GM12878 (cell line): Measurements from ENCODE around the gene ELFN2. TPM values are rescaled to one million over a fixed set of nuclear protein-coding genes. Genes with fewer than 3 reads are reported as not detected.

Source experiments
- ATAC-seq: fragments of 200-7000 bp; cut with Tn5 transposase; 3 replicates; pipeline ENCODE4 v1.9.1; 2020; ENCODE audit warnings: mild to moderate bottlenecking, moderate library complexity
- BruUV-seq: library from RNA; stranded (reverse); fragments of 400-500 nt; replicated peaks from 2 replicates; lab custom pipeline; 2021; lab: Mats Ljungman, UMichigan
- CTCF ChIA-PET: fragments of 300-600 bp; sonication (Branson Sonifier 250); formaldehyde crosslinking; extraction: SDS; loops from one replicate; lab custom pipeline; 2021; ENCODE audit warnings: inconsistent platforms; lab: Yijun Ruan, JAX
- POLR2A ChIA-PET: fragments of 350-600 bp; formaldehyde crosslinking; extraction: SDS; loops from one replicate; lab custom pipeline; 2021; ENCODE audit warnings: inconsistent platforms; lab: Charles Lee
- RAD21 ChIA-PET: fragments of 300-600 bp; sonication (Branson Sonifier 250); formaldehyde crosslinking; loops from one replicate; lab custom pipeline; 2023; ENCODE audit warnings: antibody characterized with exemption; ENCODE audit not compliant: unreplicated experiment; lab: Charles Lee
- SMC1A ChIA-PET: fragments of 300-600 bp; sonication (Branson Sonifier 250); formaldehyde crosslinking; loops from one replicate; lab custom pipeline; 2023; ENCODE audit not compliant: unreplicated experiment, uncharacterized antibody; lab: Charles Lee
- DNase-seq: peaks from one replicate; pipeline ENCODE4 v3.0.0-alpha.2; 2011; ENCODE audit warnings: low read depth, low spot score
- FAIRE-seq: peaks from 3 replicates; lab custom pipeline; 2011; peaks lifted over from hg19 to GRCh38; lab: Jason Lieb, UNC
- H2AFZ ChIP-seq: 2 replicates; pipeline ENCODE4 v1.6.0; 2011; ENCODE audit warnings: low read depth, low read length, control low read depth; ENCODE audit not compliant: control insufficient read depth
- H3K27ac ChIP-seq: 2 replicates; pipeline ENCODE4 v1.5.1; 2011; ENCODE audit warnings: control low read depth; ENCODE audit not compliant: control insufficient read depth, insufficient read depth
- H3K27me3 ChIP-seq, 2 experiments: replicated peaks in 1 of 2; 2 replicates each; pipeline versions ENCODE4 v1.6.0 to v1.6.1; 2011; ENCODE audit warnings: low read length in 1 of 2; ENCODE audit not compliant: control insufficient read depth in 2 of 2, insufficient read depth in 2 of 2
- H3K36me3 ChIP-seq, 2 experiments: 2 replicates each; pipeline ENCODE4 v1.5.1; 2011; ENCODE audit warnings: low read length in 1 of 2; ENCODE audit not compliant: control insufficient read depth in 2 of 2, insufficient read depth in 2 of 2
- H3K4me1 ChIP-seq: 2 replicates; pipeline ENCODE4 v1.6.1; 2011; ENCODE audit warnings: mild to moderate bottlenecking, low read length, moderate library complexity, mixed read lengths; ENCODE audit not compliant: control insufficient read depth, insufficient read depth
- H3K4me2 ChIP-seq: 2 replicates; pipeline ENCODE4 v1.6.0; 2011; ENCODE audit warnings: control low read depth; ENCODE audit not compliant: control insufficient read depth, insufficient read depth
- H3K4me3 ChIP-seq: fragments of 200-600 bp; sonication (generic); 2 replicates; pipeline ENCODE4 v1.5.1; 2016
- H3K79me2 ChIP-seq: 2 replicates; pipeline ENCODE4 v1.6.0; 2011; ENCODE audit warnings: low read length; ENCODE audit not compliant: control insufficient read depth, insufficient read depth
- H3K9ac ChIP-seq: 2 replicates; pipeline ENCODE4 v1.8.0; 2011; ENCODE audit warnings: low read length, control low read depth, mixed read lengths; ENCODE audit not compliant: control insufficient read depth, insufficient read depth
- H3K9me3 ChIP-seq: replicated peaks from 3 replicates; pipeline ENCODE4 v1.5.1; 2011; ENCODE audit warnings: mild to moderate bottlenecking, low read length; ENCODE audit not compliant: control insufficient read depth, insufficient read depth
- H4K20me1 ChIP-seq: 2 replicates; pipeline ENCODE4 v1.6.0; 2011; ENCODE audit not compliant: control insufficient read depth, insufficient read depth
- ATF7 ChIP-seq: fragments of 450-650 bp; IDR thresholded peaks from 2 replicates; pipeline ENCODE4 v1.6.1; 2016; ENCODE audit warnings: low read depth, mild to moderate bottlenecking
- CBX5 ChIP-seq: sonication (generic); IDR thresholded peaks from 2 replicates; pipeline ENCODE4 v1.6.1; 2016; ENCODE audit warnings: low read depth, moderate library complexity, mild to moderate bottlenecking, inconsistent platforms
- CHD1 ChIP-seq: IDR thresholded peaks from 2 replicates; pipeline ENCODE4 v1.6.1; 2012; ENCODE audit warnings: low read depth, low read length, improper control_type of control experiment
- EGR1 ChIP-seq, 2 experiments: IDR thresholded peaks; 1 replicate in 1 of 2; 2 replicates in 1 of 2; pipeline ENCODE4 v1.6.1; 2011 to 2012; ENCODE audit warnings: low read depth in 2 of 2, low read length in 2 of 2, borderline replicate concordance in 1 of 2, mild to moderate bottlenecking in 1 of 2, moderate library complexity in 1 of 2
- EP300 ChIP-seq, 2 experiments: fragments of 150-350 bp in 1 of 2; IDR thresholded peaks; 2 replicates each; pipeline ENCODE4 v1.6.1; 2011 to 2012; ENCODE audit warnings: low read depth in 2 of 2, low read length in 2 of 2, borderline replicate concordance in 1 of 2, improper control_type of control experiment in 1 of 2, inconsistent platforms in 1 of 2; ENCODE audit not compliant: control insufficient read depth in 1 of 2
- IKZF1 ChIP-seq: fragments of 450-650 bp; conservative IDR thresholded peaks from 2 replicates; pipeline ENCODE4 v1.6.1; 2017; ENCODE audit warnings: antibody characterized with exemption, mild to moderate bottlenecking
- IKZF2 ChIP-seq, 2 experiments: fragments of 450-650 bp; IDR thresholded peaks; 2 replicates each; pipeline ENCODE4 v1.6.1; 2017; ENCODE audit warnings: mild to moderate bottlenecking in 2 of 2, moderate library complexity in 2 of 2
- MEF2B ChIP-seq: fragments of 450-650 bp; IDR thresholded peaks from 2 replicates; pipeline ENCODE4 v1.6.1; 2018; ENCODE audit warnings: mild to moderate bottlenecking, moderate library complexity; ENCODE audit not compliant: partially characterized antibody, poor library complexity, severe bottlenecking
- NR2C1 ChIP-seq: fragments of 450-650 bp; IDR thresholded peaks from 2 replicates; pipeline ENCODE4 v1.6.1; 2017; ENCODE audit warnings: antibody characterized with exemption, mild to moderate bottlenecking, moderate library complexity
- PML ChIP-seq: IDR thresholded peaks from 2 replicates; pipeline ENCODE4 v1.6.1; 2012; ENCODE audit warnings: low read length, inconsistent platforms
- POU2F2 ChIP-seq: IDR thresholded peaks from 3 replicates; pipeline ENCODE4 v1.6.1; 2011; ENCODE audit warnings: low read depth, mild to moderate bottlenecking, low read length, borderline replicate concordance
- RAD21 ChIP-seq: IDR thresholded peaks from 2 replicates; pipeline ENCODE4 v1.6.1; 2011; ENCODE audit warnings: mild to moderate bottlenecking, low read depth, low read length, moderate library complexity; ENCODE audit not compliant: insufficient read depth
- SIX5 ChIP-seq: IDR thresholded peaks from 2 replicates; pipeline ENCODE4 v1.6.1; 2011; ENCODE audit warnings: mild to moderate bottlenecking, low read depth, low read length, moderate library complexity; ENCODE audit not compliant: severe bottlenecking
- SMAD1 ChIP-seq: fragments of 450-650 bp; IDR thresholded peaks from 2 replicates; pipeline ENCODE4 v1.6.1; 2018; ENCODE audit warnings: mild to moderate bottlenecking, low read depth; ENCODE audit not compliant: partially characterized antibody
- SP1 ChIP-seq: IDR thresholded peaks from one replicate; pipeline ENCODE4 v1.6.1; 2011; ENCODE audit warnings: low read depth, low read length
- SUPT20H ChIP-seq: IDR thresholded peaks from 2 replicates; pipeline ENCODE4 v1.6.1; 2011; ENCODE audit warnings: low read depth, mild to moderate bottlenecking, low read length, moderate library complexity, borderline replicate concordance; ENCODE audit not compliant: control insufficient read depth
- TAF1 ChIP-seq: IDR thresholded peaks from 2 replicates; pipeline ENCODE4 v1.6.1; 2011; ENCODE audit warnings: mild to moderate bottlenecking, low read depth, low read length, borderline replicate concordance
- WRNIP1 ChIP-seq: IDR thresholded peaks from 2 replicates; pipeline ENCODE4 v1.6.1; 2011; ENCODE audit warnings: low read depth, low read length, improper control_type of control experiment, borderline replicate concordance
- ZNF274 ChIP-seq: IDR thresholded peaks from one replicate; pipeline ENCODE4 v1.8.0; 2011; ENCODE audit not compliant: insufficient read length, insufficient read depth
- ZZZ3 ChIP-seq: IDR thresholded peaks from 2 replicates; pipeline ENCODE4 v1.6.1; 2011; ENCODE audit warnings: low read depth; ENCODE audit not compliant: control insufficient read depth, insufficient read length
- WGBS: methylation state at CpG from one replicate; pipeline ENCODE4 v1.1.6; 2016; ENCODE audit warnings: low lambda C conversion rate; ENCODE audit not compliant: insufficient replicate concordance, insufficient coverage; ENCODE audit errors: missing lambda C conversion rate; 5-methylcytosine and 5-hydroxymethylcytosine counted together
- in situ Hi-C: fragments of 300-500 bp; cut with MboI; formaldehyde crosslinking; loops from 9 replicates; pipeline ENCODE4 v1.14.3; 2018; ENCODE audit warnings: mixed read lengths
- intact Hi-C: fragments of 100-400 bp; cut with micrococcal nuclease; formaldehyde crosslinking; loops from one replicate; pipeline ENCODE4 v1.14.2; 2022; ENCODE audit not compliant: unreplicated experiment
- polyA plus RNA-seq, 11 experiments: library from polyadenylated mRNA; depleted of rRNA in 4 of 11; unstranded in 6 of 11; stranded (reverse) in 5 of 11; fragments of >200 nt; fragmentation: Nextera tagmentation in 4 of 11; fragmentation: Illumina TruSeq in 1 of 11; extraction: Ambion mirVana in 4 of 11; extraction: Trizol in 1 of 11; gene quantifications; 1 replicate in 1 of 11; 2 replicates in 10 of 11; pipeline versions ENCODE4 v1.2.1 to v1.2.3, GENCODE V29; 2011 to 2016; ENCODE audit warnings: inconsistent platforms in 2 of 11, missing spikeins in 2 of 11, low read depth in 1 of 11
- total RNA-seq, 4 experiments: library from RNA; depleted of rRNA in 3 of 4; stranded (reverse); fragments of >200 nt in 3 of 4; fragmentation: Illumina TruSeq in 1 of 4; extraction: Trizol in 1 of 4; gene quantifications; 2 replicates each; pipeline versions ENCODE4 v1.2.1 to v1.2.3, GENCODE V29; 2013 to 2021
- TF ChIP-seq, protein P1 (sequence below): fragments of 450-650 bp; formaldehyde crosslinking; IDR thresholded peaks from 2 replicates; pipeline ENCODE4 v1.4.0; 2022; ENCODE audit warnings: mild to moderate bottlenecking, moderate library complexity
- TF ChIP-seq, protein P2 (sequence below): fragments of 450-650 bp; IDR thresholded peaks from 2 replicates; pipeline ENCODE4 v1.6.1; 2016; ENCODE audit warnings: mild to moderate bottlenecking

Gene ELFN2
- total and polyA plus RNA-seq, 10 of the 15 experiments (the other 5 are each of a cell fraction or from before 2014, with no cell fraction given), result 0.03 to 0.05 TPM; not detected in 8

DNA sequence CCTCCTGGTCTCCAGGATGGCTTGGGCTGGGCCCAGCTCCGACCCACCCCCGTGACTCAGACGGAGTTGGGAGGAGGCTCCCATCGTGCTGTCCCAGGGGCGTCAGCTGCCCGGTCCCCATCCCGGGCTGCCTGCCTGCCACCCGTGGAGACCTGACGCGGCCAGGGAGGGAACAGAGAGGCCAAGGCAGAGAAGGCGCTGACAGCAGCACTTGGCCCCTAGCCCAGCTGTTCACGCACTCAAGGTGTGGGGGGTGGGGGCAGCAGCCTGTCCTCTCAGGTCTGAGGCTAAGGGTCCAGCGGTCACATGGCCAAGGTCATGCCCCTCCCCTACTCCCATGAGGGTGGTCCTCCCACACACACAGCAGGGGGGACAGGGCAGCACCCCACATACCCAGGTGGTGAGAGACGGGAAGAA lies 48.6 kb downstream of the ELFN2 start (continued):
- TF ChIP-seq CHD1, result no peak
- no peak for TF ChIP-seq MEF2B
- no peak for TF ChIP-seq SUPT20H
- no peak for TF ChIP-seq TAF1
- TF ChIP-seq WRNIP1, result no peak
- no peak for TF ChIP-seq EP300 (IDR thresholded peaks at IDR 0.05; ENCODE audit: borderline replicate concordance in 1 of 2, control insufficient read depth in 1 of 2, low read depth in 2 of 2, low read length in 2 of 2)
- no peak for TF ChIP-seq ZZZ3

DNA sequence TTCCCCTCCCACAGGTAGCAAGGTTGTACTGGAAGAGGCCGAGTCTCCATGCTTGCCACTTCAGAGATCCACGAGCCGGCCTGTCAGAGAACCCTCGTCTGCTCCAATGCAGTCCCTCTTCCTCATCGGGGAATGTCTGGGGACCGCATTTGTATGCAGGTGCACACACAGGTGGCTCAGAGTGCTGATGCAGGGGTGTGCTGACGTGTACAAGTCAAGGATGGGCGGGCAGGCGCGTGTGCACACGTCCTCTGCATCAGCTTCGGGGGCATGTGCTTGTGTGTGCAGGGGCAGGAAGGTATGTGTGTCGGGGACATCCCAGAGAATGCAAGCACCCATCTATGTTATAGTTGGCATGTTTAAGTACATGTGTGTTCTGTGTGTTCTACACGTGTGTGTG lies 49.4 kb downstream of the ELFN2 start:
- H3K4me1 ChIP-seq, result no peaks in the 10 kb centered on the region
- H3K27me3 ChIP-seq, result peaks cover 10 to 16% of the 10 kb centered on the region in 2 experiments; a peak in 3 of 4 replicates
- TF ChIP-seq CBX5 (no peak), WRNIP1 (no peak), IKZF1 (no peak), POU2F2 (no peak), NR2C1 (no peak), RAD21 (no peak), ATF7 (no peak), EGR1 (IDR thresholded peaks at IDR 0.05; ENCODE audit: borderline replicate concordance in 1 of 2, low read depth in 2 of 2, low read length in 2 of 2) (no peak), IKZF2 (IDR thresholded peaks at IDR 0.05) (no peak), ZNF274 (no peak), SMAD1 (no peak), SP1 (no peak), SIX5 (no peak), PML (no peak)
- TF ChIP-seq, protein P1, sequence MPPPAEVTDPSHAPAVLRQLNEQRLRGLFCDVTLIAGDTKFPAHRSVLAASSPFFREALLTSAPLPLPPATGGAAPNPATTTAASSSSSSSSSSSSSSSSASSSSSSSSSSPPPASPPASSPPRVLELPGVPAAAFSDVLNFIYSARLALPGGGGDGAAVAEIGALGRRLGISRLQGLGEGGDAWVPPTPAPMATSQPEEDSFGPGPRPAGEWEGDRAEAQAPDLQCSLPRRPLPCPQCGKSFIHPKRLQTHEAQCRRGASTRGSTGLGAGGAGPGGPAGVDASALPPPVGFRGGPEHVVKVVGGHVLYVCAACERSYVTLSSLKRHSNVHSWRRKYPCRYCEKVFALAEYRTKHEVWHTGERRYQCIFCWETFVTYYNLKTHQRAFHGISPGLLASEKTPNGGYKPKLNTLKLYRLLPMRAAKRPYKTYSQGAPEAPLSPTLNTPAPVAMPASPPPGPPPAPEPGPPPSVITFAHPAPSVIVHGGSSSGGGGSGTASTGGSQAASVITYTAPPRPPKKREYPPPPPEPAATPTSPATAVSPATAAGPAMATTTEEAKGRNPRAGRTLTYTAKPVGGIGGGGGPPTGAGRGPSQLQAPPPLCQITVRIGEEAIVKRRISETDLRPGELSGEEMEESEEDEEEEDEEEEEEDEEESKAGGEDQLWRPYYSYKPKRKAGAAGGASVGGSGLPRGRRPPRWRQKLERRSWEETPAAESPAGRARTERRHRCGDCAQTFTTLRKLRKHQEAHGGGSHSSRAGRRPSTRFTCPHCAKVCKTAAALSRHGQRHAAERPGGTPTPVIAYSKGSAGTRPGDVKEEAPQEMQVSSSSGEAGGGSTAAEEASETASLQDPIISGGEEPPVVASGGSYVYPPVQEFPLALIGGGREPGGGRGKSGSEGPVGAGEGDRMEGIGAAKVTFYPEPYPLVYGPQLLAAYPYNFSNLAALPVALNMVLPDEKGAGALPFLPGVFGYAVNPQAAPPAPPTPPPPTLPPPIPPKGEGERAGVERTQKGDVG, result no peak
- TF ChIP-seq, protein P2, sequence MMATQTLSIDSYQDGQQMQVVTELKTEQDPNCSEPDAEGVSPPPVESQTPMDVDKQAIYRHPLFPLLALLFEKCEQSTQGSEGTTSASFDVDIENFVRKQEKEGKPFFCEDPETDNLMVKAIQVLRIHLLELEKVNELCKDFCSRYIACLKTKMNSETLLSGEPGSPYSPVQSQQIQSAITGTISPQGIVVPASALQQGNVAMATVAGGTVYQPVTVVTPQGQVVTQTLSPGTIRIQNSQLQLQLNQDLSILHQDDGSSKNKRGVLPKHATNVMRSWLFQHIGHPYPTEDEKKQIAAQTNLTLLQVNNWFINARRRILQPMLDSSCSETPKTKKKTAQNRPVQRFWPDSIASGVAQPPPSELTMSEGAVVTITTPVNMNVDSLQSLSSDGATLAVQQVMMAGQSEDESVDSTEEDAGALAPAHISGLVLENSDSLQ, result no peak
- TF ChIP-seq, all 136 proteins: peak for 0
- Histone ChIP-seq H3K79me2 (no peaks in the 10 kb centered on the region), H2AFZ (no peak overlapping the region), H4K20me1 (no peaks in the 10 kb centered on the region; the same call in 1 of the 2 replicates), H3K4me3 (no peak overlapping the region), H3K36me3 (no peaks in the 10 kb centered on the region), H3K27ac (no peak overlapping the region), H3K4me2 (no peak overlapping the region), H3K9ac (no peak overlapping the region), H3K9me3 (no peaks in the 10 kb centered on the region)
- whole genome bisulfite sequencing, result 3% methylated on average over 14 of the region's 14 CpGs
- SMC1A ChIA-PET, result no interaction called here
- CTCF ChIA-PET, result no interaction called here
- no peak for DNase-seq
- intact Hi-C loops (no loop called here), in situ Hi-C loops (no loop called here)
- no TSS peak for BruUV-seq
- RAD21 ChIA-PET, result no interaction called here
- POLR2A ChIA-PET, result no interaction called here
- no peak for FAIRE-seq
- ATAC-seq, result no peak
